HG02981 (cell line): Measurements from ENCODE around the gene LY9.
"Not testable (repeated sequence)": the region's sequence is repeated elsewhere in the genome, so short reads cannot be mapped to it uniquely, and the experiment has no call there.

Experiments
- ATAC-seq: cut with Tn5 transposase; IDR thresholded peaks from one replicate; pipeline ENCODE4 v1.9.1; 2021; ENCODE audit warnings: mild to moderate bottlenecking, moderate library complexity; ENCODE audit not compliant: unreplicated experiment

LY9 gene

GRCh38 chr1:160862203-160863060 lies 66.5 kb downstream of the LY9 start, which contains the start of gene CD244:
Gene CD244, minus strand, starts transcription at chr1:160862887. Its CDS starts 210 bp downstream, at chr1:160862677.
- ATAC-seq: peak; percentile 72

GRCh38 chr1:160863061-160863773 lies 67.2 kb downstream of the LY9 start:
- ATAC-seq: no peak

DNA sequence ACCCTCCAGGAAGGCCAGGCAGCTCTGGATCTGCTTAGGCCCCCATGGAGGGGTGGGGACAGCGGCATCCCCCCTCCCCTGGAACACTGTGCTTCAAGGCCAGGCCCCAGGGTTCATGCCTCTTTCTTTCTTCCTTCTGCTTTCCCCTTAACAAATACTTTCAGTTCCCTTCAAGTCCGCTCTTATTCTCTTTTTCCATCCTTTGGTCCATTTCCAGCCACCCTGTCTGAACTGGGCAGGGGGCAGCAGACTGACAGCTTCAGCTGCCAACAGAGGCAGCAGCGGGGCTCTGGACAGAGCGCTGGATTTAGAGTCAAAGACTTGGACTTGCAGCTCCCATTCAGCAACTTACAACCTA lies 67.8 kb downstream of the LY9 start:
- no peak for ATAC-seq

- no peak for ATAC-seq
These were observed 68.2 kb downstream of the LY9 start for GRCh38 chr1:160864173-160864572.

DNA sequence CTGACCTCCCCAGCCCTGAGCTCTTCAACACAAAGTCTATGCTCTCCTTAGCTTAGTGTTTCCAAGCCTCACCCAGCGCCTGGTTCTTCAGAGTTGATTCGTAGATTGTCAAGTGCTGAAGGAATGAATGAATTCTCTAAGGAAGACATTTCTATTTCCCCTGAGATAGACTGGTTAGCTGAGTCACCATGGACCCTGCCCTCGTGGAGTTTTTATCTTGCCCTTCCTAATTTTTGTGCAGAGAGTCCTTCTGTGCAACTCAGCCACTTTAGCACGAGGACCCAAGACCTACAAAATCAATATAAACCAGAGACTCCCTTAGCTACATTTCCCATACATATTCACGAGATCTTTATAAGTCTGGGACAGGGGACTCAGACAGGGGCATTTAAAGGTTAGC lies 69.4 kb downstream of the LY9 start:
- no peak for ATAC-seq

- no peak for ATAC-seq
These were observed 70.2 kb downstream of the LY9 start for GRCh38 chr1:160866001-160866694.

- no peak for ATAC-seq
These were observed 70.8 kb downstream of the LY9 start for GRCh38 chr1:160866695-160867260.

DNA sequence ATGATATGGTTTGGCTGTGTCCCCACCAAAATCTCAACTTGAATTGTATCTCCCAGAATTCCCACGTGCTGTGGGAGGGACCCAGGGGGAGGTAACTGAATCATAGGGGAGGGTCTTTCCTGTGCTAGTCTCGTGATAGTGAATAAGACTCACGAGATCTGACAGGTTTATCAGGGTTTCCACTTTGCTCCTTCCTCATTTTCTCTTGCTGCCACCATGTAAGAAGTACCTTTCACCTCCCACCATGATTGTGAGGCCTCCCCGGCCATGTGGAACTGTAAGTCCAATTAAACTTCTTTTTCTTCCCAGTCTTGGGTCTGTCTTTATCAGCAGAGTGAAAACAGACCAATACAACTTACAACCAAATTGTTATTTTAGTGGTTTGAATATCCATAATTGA lies 71.7 kb downstream of the LY9 start:
- not testable (repeated sequence) for ATAC-seq

GRCh38 chr1:160868141-160868540 lies 72.2 kb downstream of the LY9 start:
- ATAC-seq: no peak

DNA sequence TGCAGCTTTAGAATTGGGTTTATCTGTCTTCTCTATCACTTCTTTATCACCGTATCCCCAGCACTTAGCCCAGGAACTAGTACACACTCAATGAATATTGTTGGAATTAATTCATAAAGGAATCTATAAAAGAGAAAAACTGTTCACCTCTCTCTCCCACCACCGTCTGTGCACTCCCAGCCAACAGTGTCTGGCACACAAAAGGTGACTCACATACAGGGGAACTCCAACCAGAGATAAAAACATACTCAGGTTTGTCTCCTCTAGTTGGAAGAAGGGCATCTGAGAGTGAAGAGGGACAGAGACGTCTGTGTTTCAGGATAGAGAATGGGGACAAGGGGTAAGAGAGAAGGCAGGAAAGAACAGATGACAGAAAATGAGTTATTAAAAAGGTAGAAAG lies 79.0 kb downstream of the LY9 start:
- ATAC-seq: no peak

DNA sequence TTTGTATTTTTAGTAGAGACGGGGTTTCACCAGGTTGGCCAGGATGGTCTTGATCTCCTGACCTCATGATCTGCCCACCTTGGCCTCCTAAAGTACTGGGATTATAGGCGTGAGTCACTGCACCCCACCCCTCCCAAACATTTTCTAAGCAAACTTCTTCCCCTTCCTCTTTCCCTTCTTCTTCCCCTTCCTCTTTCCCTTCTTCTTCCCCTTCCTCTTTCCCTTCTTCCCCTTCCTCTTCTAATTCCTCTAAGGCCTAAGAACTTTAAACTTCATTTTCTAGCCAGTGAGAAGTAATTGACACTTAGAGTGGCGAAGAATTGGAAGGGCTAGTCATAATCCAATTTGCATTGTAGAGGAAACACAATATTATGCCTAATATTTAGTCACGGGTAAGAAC lies 79.6 kb downstream of the LY9 start:
- ATAC-seq: not testable (repeated sequence)

DNA sequence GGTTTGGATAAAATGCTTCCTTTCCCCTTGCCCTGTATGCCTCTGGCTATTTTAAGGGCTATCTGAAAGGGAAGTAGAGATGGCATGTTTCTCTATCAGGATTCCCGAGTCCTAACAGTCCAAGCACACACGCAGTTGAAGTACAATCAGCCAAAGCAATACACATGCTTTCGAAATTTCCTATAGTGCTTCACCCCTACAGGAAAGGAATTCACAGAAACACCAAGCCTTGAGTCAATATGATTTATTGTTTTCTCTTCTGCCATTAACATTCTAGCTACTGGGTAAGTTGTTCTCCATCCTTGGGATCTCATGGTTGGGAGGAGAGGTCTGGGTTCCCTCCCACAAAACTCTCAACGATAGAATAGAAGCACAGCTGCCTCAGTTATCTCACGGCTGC lies 80.3 kb downstream of the LY9 start:
- ATAC-seq: no peak

DNA sequence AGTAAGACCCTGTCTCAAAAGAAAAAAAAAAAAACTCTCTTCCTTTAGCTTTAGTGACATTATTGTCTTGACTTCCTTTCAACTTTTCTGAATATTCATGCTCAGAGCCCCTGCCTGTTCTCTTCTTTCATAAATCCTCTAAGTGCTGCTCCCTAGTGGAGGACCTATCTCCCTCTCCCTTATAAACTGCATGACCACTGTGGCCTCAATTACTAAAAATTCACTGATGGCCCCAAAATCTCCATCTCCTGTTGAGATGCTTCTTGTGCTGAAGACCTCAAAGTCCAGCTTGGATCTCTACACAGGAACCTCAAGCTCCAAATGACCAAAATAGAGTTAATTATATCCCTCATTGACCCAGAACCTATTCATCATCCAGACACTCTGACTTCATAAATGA lies 81.2 kb downstream of the LY9 start:
- no peak for ATAC-seq
